ENCODE data around the gene EPM2AIP1. TPM values are rescaled to one million over a fixed set of nuclear protein-coding genes. Genes with fewer than 3 reads are reported as not detected.

The EPM2AIP1 gene
- total and polyA plus RNA-seq, 9 of the 15 experiments (the other 6 are each of a cell fraction or from before 2014, with no cell fraction given), result 6.7 to 44.8 (median 25.2) TPM

DNA sequence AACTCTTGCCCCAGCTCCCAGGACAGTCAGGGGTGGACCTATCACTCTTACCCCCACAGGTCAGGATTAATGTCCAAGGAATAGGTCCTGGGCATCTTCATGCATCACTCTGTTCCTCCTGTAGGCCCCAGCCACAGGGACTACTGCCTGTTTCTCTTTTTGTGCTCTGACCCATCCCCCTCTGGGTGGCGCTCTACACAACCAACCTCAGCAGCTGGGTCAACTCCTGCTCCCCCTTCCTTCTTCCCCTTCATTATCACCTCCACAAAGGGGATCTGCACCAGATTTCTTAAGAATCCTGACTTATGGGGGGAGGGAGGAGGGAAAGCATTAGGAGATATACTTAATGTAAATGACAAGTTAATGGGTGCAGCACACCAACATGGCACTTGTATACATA lies 35.9 kb downstream of the EPM2AIP1 start (continued):
- TF ChIP-seq, protein P1, sequence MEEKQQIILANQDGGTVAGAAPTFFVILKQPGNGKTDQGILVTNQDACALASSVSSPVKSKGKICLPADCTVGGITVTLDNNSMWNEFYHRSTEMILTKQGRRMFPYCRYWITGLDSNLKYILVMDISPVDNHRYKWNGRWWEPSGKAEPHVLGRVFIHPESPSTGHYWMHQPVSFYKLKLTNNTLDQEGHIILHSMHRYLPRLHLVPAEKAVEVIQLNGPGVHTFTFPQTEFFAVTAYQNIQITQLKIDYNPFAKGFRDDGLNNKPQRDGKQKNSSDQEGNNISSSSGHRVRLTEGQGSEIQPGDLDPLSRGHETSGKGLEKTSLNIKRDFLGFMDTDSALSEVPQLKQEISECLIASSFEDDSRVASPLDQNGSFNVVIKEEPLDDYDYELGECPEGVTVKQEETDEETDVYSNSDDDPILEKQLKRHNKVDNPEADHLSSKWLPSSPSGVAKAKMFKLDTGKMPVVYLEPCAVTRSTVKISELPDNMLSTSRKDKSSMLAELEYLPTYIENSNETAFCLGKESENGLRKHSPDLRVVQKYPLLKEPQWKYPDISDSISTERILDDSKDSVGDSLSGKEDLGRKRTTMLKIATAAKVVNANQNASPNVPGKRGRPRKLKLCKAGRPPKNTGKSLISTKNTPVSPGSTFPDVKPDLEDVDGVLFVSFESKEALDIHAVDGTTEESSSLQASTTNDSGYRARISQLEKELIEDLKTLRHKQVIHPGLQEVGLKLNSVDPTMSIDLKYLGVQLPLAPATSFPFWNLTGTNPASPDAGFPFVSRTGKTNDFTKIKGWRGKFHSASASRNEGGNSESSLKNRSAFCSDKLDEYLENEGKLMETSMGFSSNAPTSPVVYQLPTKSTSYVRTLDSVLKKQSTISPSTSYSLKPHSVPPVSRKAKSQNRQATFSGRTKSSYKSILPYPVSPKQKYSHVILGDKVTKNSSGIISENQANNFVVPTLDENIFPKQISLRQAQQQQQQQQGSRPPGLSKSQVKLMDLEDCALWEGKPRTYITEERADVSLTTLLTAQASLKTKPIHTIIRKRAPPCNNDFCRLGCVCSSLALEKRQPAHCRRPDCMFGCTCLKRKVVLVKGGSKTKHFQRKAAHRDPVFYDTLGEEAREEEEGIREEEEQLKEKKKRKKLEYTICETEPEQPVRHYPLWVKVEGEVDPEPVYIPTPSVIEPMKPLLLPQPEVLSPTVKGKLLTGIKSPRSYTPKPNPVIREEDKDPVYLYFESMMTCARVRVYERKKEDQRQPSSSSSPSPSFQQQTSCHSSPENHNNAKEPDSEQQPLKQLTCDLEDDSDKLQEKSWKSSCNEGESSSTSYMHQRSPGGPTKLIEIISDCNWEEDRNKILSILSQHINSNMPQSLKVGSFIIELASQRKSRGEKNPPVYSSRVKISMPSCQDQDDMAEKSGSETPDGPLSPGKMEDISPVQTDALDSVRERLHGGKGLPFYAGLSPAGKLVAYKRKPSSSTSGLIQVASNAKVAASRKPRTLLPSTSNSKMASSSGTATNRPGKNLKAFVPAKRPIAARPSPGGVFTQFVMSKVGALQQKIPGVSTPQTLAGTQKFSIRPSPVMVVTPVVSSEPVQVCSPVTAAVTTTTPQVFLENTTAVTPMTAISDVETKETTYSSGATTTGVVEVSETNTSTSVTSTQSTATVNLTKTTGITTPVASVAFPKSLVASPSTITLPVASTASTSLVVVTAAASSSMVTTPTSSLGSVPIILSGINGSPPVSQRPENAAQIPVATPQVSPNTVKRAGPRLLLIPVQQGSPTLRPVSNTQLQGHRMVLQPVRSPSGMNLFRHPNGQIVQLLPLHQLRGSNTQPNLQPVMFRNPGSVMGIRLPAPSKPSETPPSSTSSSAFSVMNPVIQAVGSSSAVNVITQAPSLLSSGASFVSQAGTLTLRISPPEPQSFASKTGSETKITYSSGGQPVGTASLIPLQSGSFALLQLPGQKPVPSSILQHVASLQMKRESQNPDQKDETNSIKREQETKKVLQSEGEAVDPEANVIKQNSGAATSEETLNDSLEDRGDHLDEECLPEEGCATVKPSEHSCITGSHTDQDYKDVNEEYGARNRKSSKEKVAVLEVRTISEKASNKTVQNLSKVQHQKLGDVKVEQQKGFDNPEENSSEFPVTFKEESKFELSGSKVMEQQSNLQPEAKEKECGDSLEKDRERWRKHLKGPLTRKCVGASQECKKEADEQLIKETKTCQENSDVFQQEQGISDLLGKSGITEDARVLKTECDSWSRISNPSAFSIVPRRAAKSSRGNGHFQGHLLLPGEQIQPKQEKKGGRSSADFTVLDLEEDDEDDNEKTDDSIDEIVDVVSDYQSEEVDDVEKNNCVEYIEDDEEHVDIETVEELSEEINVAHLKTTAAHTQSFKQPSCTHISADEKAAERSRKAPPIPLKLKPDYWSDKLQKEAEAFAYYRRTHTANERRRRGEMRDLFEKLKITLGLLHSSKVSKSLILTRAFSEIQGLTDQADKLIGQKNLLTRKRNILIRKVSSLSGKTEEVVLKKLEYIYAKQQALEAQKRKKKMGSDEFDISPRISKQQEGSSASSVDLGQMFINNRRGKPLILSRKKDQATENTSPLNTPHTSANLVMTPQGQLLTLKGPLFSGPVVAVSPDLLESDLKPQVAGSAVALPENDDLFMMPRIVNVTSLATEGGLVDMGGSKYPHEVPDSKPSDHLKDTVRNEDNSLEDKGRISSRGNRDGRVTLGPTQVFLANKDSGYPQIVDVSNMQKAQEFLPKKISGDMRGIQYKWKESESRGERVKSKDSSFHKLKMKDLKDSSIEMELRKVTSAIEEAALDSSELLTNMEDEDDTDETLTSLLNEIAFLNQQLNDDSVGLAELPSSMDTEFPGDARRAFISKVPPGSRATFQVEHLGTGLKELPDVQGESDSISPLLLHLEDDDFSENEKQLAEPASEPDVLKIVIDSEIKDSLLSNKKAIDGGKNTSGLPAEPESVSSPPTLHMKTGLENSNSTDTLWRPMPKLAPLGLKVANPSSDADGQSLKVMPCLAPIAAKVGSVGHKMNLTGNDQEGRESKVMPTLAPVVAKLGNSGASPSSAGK (IDR thresholded peaks at IDR 0.05), result no peak
- TF ChIP-seq HDAC6 (IDR thresholded peaks at IDR 0.05; ENCODE audit: low read depth, low read length) (no peak), GABPA (tag; conservative IDR thresholded peaks at IDR 0.05; ENCODE audit: low read depth) (no peak), EHMT2 (IDR thresholded peaks at IDR 0.05) (peak; percentile 32; the same call in 1 of the 2 replicates), KLF13 (tag; IDR thresholded peaks at IDR 0.05; ENCODE audit: borderline replicate concordance, low read depth) (no peak), FIP1L1 (IDR thresholded peaks at IDR 0.05; ENCODE audit: low read depth, low read length, poor library complexity, severe bottlenecking) (no peak), SMARCA5 (IDR thresholded peaks at IDR 0.05) (0 out of 2 replicates have a peak, but pooled peaks have one; percentile 21), SMARCA4 (IDR thresholded peaks at IDR 0.05) (peak; percentile 53), TAF15 (IDR thresholded peaks at IDR 0.05; ENCODE audit: low read depth, low read length) (no peak), ZC3H4 (CRISPR knock-in tag; IDR thresholded peaks at IDR 0.05; ENCODE audit: borderline replicate concordance) (no peak), TARDBP (IDR thresholded peaks at IDR 0.05) (no peak), CHD4 (IDR thresholded peaks at IDR 0.05; ENCODE audit: insufficient read depth, insufficient replicate concordance, low read depth, low read length, poor library complexity, severe bottlenecking) (no peak), ZNF707 (CRISPR knock-in tag; conservative IDR thresholded peaks at IDR 0.05) (no peak), ZNF444 (CRISPR knock-in tag; IDR thresholded peaks at IDR 0.05) (no peak), JUN (IDR thresholded peaks at IDR 0.05; ENCODE audit: borderline replicate concordance, low read depth, low read length) (no peak), JUN (CRISPR knock-in tag; IDR thresholded peaks at IDR 0.05; ENCODE audit: borderline replicate concordance) (no peak), ELF2 (CRISPR knock-in tag; IDR thresholded peaks at IDR 0.05) (no peak), TAL1 (IDR thresholded peaks at IDR 0.05) (no peak), ADNP (tag; IDR thresholded peaks at IDR 0.05) (peak; percentile 38; the same call in 1 of the 2 replicates)
